Measurements from ENCODE around the gene ZEB1.
"Not testable (repeated sequence)": the region's sequence is repeated elsewhere in the genome, so short reads cannot be mapped to it uniquely, and the experiment has no call there.

The ZEB1 gene

GRCh38 chr10:31528831-31529230, 209.8 kb downstream of the ZEB1 start:
- no peak for TF ChIP-seq CTCF (IDR thresholded peaks at IDR 0.05; ENCODE audit: low read depth, low read length, missing control alignments)
- no peak for DNase-seq (ENCODE audit: extremely low read depth, low read depth)
- H3K4me3 ChIP-seq (replicated peaks; ENCODE audit: low read depth, low read length), result no peak overlapping the region

- TF ChIP-seq CTCF (IDR thresholded peaks at IDR 0.05; ENCODE audit: low read depth, low read length, missing control alignments), result no peak
- no peak overlapping the region for H3K4me3 ChIP-seq (replicated peaks; ENCODE audit: low read depth, low read length)
- no peak for DNase-seq (ENCODE audit: extremely low read depth, low read depth)
Observed at GRCh38 chr10:31536302-31536701, 217.3 kb downstream of the ZEB1 start.

GRCh38 chr10:31549896-31550295, 230.9 kb downstream of the ZEB1 start:
- no peak overlapping the region for H3K4me3 ChIP-seq (replicated peaks; ENCODE audit: low read depth, low read length)
- DNase-seq (ENCODE audit: extremely low read depth, low read depth), result no peak
- TF ChIP-seq CTCF (IDR thresholded peaks at IDR 0.05; ENCODE audit: low read depth, low read length, missing control alignments), result no peak

- DNase-seq (ENCODE audit: extremely low read depth, low read depth), result peak; percentile 2
- no peak overlapping the region for H3K4me3 ChIP-seq (replicated peaks; ENCODE audit: low read depth, low read length)
- TF ChIP-seq CTCF (IDR thresholded peaks at IDR 0.05; ENCODE audit: low read depth, low read length, missing control alignments), result no peak
Observed at GRCh38 chr10:31554556-31554955, 235.5 kb downstream of the ZEB1 start.

- no peak for TF ChIP-seq CTCF (IDR thresholded peaks at IDR 0.05; ENCODE audit: low read depth, low read length, missing control alignments)
- no peak for DNase-seq (ENCODE audit: extremely low read depth, low read depth)
- no peak overlapping the region for H3K4me3 ChIP-seq (replicated peaks; ENCODE audit: low read depth, low read length)
Observed at GRCh38 chr10:31557854-31558253, 238.8 kb downstream of the ZEB1 start.

- H3K4me3 ChIP-seq (replicated peaks; ENCODE audit: low read depth, low read length); DNase-seq (ENCODE audit: extremely low read depth, low read depth): not testable (repeated sequence)
Observed at GRCh38 chr10:31568252-31568861, 249.3 kb downstream of the ZEB1 start.

GRCh38 chr10:31574577-31574976, 255.6 kb downstream of the ZEB1 start:
- TF ChIP-seq CTCF (IDR thresholded peaks at IDR 0.05; ENCODE audit: low read depth, low read length, missing control alignments), result no peak
- H3K4me3 ChIP-seq (replicated peaks; ENCODE audit: low read depth, low read length), result no peak overlapping the region

More at GRCh38 chr10:31574577-31574976, 255.6 kb downstream of the ZEB1 start:
- DNase-seq (ENCODE audit: extremely low read depth, low read depth), result no peak

Data from HFF-Myc (cell line).